ENCODE results near the gene TRAF7.
"Not testable (repeated sequence)": the region's sequence is repeated elsewhere in the genome, so short reads cannot be mapped to it uniquely, and the experiment has no call there.

Gene TRAF7

DNA sequence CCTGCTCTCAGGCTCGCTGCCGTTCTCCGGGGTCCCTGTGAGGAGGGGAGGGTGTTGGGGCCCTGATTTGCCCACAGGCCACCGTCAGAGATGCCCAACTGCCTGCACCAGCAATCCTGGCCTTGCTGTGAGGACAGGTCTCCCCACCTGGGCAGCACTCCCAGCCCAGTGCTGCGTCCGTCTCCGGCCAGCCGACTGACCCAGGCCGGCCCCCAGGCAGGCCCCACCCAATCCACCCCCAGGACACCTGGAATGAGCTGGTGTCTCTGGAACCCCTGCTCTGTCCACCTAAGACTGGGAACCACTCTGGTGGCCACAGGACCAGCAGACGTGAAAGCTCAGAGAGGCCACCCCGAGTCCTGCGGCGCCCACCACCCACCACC lies 40.0 kb upstream of the TRAF7 start:
- Mint-ChIP-seq H3K27me3 (no peaks in the 10 kb centered on the region), H3K4me3 (no peak overlapping the region), H3K36me3 (peaks cover 2% of the 10 kb centered on the region), H3K27ac (no peak overlapping the region), H3K9me3 (no peaks in the 10 kb centered on the region), H3K4me1 (no peaks in the 10 kb centered on the region)
- CTCF ChIA-PET = no interaction called here
- no peak for DNase-seq

DNA sequence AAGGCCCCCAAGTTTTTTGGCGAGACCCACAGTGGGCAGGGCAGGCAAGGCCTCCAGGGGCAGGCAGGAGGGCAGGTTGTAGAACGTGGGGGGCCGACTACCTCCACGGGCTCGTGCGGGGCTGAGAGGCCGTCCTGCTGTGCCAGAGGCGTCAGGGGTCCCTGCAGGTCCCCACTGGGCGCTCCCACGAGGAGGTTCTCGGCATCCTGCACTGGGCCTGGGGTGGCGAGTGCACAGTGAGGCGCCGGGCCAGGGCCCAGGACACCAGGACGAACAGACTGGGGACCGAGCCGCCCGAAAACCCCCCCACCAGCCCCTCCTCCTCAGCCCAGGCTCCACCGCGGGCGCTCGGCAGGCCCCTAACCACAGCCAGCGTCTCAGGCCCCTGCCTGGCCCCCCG lies 39.2 kb upstream of the TRAF7 start:
- H3K27ac Mint-ChIP-seq, H3K9me3 Mint-ChIP-seq, H3K36me3 Mint-ChIP-seq, H3K27me3 Mint-ChIP-seq, H3K4me3 Mint-ChIP-seq, CTCF ChIA-PET, H3K4me1 Mint-ChIP-seq, DNase-seq: not testable (repeated sequence)

DNA sequence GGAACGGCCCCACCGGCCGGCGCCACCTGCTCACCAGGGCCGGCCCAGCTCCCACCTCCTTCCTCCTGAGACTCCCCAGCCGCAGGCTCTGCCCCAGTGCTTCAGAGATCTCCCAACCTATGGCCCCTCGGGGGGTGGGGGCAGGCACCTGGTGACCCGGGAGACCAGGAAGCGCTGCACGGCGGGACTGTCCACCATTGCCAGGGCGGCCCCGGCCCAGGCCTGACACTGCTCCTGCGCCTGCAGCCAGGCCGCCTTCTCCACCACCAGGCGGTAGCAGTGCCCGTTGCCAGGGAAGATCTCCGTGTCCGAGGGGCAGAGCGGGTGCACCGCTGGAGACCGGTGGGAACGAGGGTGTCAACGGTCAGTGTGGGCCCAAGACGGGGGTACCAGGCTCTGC lies 38.2 kb upstream of the TRAF7 start:
- H3K4me3 Mint-ChIP-seq, H3K27me3 Mint-ChIP-seq, CTCF ChIA-PET, H3K9me3 Mint-ChIP-seq, H3K27ac Mint-ChIP-seq, DNase-seq, H3K36me3 Mint-ChIP-seq, H3K4me1 Mint-ChIP-seq: not testable (repeated sequence)

DNA sequence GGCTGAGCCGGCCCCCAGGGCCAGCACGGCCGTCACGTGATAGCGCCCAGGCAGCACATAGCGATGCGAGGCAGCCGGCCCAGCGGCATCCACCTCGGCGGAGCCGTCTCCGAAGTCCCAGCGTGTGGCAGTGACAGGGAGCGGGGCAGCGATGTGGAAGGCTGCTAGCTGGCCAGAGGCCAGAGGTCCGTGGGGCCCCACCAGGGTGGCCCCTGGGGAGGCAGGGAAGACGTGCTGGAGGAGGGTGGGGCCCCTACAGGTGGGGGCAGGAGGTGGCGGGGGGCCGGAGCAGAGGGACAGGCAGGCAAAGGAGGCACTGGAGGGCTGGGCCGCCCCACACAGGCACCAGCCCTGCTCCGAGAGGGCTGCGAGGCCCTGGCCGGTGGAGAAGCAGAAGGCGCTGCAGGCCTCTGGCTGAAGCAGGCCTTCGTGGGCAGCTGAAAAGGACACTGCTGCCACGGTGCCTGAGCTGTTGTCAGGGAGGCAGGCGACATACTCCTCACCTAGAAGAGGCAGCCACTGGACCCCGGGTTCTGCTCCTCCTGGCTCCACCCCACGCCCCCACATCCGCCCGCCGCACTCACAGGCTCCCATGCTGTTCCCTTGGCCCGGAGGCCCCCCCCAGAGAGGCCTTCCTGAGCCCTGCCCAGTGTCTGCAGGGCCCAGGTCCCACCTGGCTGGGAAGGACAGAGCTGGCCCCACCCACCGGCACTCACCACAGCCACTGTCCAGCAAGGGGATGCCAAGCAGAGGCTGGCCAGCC lies 37.4 kb upstream of the TRAF7 start:
- DNase-seq, H3K4me3 Mint-ChIP-seq, H3K36me3 Mint-ChIP-seq, H3K27me3 Mint-ChIP-seq, CTCF ChIA-PET, H3K27ac Mint-ChIP-seq, H3K9me3 Mint-ChIP-seq, H3K4me1 Mint-ChIP-seq: not testable (repeated sequence)

DNA sequence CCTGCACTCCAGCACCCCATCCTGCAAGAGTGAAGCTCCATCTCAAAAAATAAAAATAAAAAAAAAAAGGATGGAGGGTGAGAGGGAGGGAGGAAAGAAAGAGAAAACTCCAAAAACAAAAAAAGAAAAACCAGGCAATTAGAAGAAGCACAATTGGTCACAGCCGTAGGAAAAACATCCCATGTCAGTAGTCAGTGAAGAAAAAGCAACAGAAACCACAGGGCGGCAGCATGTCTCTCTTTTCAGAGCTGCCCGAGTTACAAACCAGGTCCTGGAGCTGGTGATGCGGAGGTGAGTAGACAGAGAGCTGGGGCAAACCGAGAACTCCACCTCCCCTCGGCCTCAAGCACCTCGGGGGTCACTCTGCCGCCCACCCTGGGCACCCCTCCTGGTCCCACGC lies 34.3 kb upstream of the TRAF7 start:
- H3K9me3 Mint-ChIP-seq, H3K27me3 Mint-ChIP-seq, H3K36me3 Mint-ChIP-seq, H3K4me3 Mint-ChIP-seq, H3K27ac Mint-ChIP-seq, H3K4me1 Mint-ChIP-seq: not testable (repeated sequence)
- CTCF ChIA-PET = interaction anchor here (1.0 to 1.3 kb wide), 2 partner anchors 19 to 380 kb away, joined by 4 to 8 read pairs; no protein-coding TSS in a partner anchor
- DNase-seq = peak; percentile 44

DNA sequence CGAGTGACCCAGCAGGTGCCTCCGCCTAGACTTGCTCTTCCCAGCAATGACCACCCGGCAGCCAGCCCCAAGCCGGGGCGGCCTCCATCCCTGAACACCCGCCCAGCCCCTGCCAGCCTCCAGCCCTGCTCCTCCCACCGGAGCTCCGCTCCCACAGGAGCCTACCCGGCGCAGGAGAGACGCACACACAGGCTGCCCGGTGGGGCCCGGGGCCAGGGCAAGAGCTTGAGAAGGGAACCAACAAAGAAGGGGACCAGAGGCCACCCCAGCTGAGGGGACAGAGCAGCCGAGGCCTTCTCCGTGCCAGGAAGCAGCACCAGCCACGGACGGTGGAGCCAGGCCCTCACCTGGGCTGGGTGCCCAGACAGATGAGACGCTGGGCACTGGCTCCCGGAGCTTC lies 33.7 kb upstream of the TRAF7 start:
- no peak overlapping the region for H3K27ac Mint-ChIP-seq
- no peak overlapping the region for H3K4me3 Mint-ChIP-seq
- CTCF ChIA-PET = interaction anchor here (1.0 to 1.3 kb wide), 2 partner anchors 19 to 380 kb away, joined by 4 to 8 read pairs; no protein-coding TSS in a partner anchor
- no peaks in the 10 kb centered on the region for H3K9me3 Mint-ChIP-seq
- no peaks in the 10 kb centered on the region for H3K36me3 Mint-ChIP-seq
- H3K4me1 Mint-ChIP-seq = peaks cover 2% of the 10 kb centered on the region
- no peaks in the 10 kb centered on the region for H3K27me3 Mint-ChIP-seq
- no peak for DNase-seq

DNA sequence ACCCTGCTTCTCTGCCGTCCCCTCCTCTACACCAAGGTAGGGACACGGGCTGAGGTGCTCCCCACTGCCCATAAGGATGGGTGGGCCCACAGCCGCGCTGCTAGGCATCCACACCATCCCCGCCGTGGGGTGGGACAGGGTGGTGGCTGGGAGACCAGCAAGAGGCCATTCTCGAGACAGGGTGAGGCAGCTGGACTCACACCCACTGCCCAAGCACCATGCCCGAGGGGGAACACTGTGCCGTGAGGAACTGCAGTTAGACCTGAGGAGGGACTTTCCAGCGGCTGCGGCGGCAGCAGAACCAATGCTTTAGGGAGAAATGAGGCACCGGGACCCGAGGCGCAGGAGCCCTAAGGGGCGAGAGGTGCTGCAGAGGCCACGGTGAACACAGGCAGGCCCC lies 33.2 kb upstream of the TRAF7 start:
- Mint-ChIP-seq H3K27ac (no peak overlapping the region), H3K4me3 (no peak overlapping the region), H3K27me3 (no peaks in the 10 kb centered on the region), H3K4me1 (peaks cover 5% of the 10 kb centered on the region), H3K36me3 (no peaks in the 10 kb centered on the region), H3K9me3 (no peaks in the 10 kb centered on the region)
- no peak for DNase-seq
- CTCF ChIA-PET = interaction anchor here (1.3 kb wide), 1 partner anchor 18 kb away, joined by 8 read pairs; no protein-coding TSS in a partner anchor

DNA sequence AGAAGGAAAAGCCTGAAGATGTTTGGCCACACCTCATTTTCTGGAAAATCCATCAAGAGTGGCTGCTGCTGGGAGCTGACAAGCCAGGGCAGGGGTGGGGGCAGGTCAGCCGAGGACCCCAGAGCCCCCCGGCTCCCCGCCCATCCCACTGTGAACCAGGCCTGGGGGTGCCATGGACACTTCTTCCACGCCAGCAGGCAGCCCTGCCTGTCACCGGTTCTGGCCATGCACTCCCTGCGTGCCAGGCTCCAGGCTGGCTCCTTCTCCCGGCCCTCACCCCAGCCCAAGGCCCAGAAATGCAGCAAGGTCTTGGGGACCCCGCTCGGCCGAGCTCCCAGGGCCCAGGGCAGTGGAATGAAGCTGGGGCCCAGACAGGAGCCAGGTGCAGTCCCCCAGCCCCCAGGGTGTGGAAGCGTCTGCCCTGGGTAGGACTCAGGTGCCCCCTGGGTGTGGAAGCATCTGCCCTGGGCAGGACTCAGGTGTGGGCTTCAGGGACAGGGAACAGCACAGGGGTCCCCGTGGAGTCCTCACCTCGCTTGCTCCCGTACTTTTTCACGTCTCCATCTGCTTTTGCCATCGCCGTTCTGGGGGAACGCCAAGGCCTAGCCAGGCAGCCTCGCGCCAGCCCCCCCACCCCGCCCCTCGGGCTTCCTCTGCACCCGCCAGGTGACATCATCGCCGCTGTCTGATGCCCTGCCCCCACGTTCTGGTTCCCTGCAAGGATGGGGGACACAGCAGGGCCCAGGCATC lies 32.5 kb upstream of the TRAF7 start:
- H3K36me3 Mint-ChIP-seq, H3K27me3 Mint-ChIP-seq, H3K4me3 Mint-ChIP-seq, CTCF ChIA-PET, H3K4me1 Mint-ChIP-seq, DNase-seq, H3K9me3 Mint-ChIP-seq, H3K27ac Mint-ChIP-seq: not testable (repeated sequence)

DNA sequence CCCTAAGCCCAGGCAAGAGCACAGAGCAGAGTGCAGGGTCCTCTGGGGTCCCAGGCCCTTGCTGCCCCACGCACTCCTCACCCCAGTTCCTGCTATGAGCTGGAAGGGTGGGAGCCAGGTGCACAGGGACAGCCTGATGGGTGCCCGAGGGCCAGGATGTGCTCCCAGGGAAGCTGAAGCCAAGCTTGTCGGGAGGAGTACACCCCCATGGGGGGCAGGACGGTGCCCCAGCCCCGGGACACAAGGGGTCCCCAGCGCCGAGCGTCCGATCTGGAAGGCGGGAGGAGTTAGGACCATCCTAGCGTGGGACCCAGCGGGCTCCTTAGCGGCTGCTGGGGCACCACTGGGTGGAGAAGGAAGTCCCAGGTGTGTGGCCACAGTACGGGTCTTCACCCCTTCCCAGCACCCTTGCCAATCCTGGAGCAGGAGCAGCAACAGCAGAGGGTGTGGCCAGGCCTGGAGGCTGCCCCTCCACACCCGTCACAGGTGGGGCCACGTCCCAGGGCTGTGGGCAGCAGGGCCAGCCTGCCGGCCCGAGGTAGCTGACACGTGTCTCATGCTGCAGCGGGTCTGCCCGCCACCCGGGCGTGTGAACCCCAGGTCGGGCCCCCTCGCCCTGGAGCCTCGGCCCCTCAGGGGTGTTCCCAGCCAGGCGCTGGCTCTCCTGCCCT lies 31.7 kb upstream of the TRAF7 start:
- H3K27ac Mint-ChIP-seq, H3K4me3 Mint-ChIP-seq, DNase-seq, H3K36me3 Mint-ChIP-seq, H3K27me3 Mint-ChIP-seq, H3K9me3 Mint-ChIP-seq, CTCF ChIA-PET, H3K4me1 Mint-ChIP-seq: not testable (repeated sequence)

DNA sequence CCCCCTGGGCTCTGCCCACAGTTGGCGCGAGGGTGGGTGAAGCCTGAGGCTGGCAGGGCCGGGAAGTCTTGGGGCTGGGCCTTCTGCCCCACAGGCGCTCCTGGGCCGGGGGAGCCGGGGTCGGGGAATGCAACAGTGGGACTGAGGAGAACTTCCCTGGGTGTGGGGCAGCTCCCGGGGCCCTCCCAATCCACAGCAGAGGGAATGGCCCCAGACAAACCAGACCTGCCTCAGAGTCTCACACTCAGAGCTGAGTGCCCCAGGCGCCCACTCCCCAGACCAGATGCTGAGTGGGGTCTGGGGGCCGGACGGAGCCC lies 31.2 kb upstream of the TRAF7 start:
- H3K4me1 Mint-ChIP-seq, DNase-seq, H3K36me3 Mint-ChIP-seq, H3K27me3 Mint-ChIP-seq, CTCF ChIA-PET, H3K4me3 Mint-ChIP-seq, H3K27ac Mint-ChIP-seq, H3K9me3 Mint-ChIP-seq: not testable (repeated sequence)

DNA sequence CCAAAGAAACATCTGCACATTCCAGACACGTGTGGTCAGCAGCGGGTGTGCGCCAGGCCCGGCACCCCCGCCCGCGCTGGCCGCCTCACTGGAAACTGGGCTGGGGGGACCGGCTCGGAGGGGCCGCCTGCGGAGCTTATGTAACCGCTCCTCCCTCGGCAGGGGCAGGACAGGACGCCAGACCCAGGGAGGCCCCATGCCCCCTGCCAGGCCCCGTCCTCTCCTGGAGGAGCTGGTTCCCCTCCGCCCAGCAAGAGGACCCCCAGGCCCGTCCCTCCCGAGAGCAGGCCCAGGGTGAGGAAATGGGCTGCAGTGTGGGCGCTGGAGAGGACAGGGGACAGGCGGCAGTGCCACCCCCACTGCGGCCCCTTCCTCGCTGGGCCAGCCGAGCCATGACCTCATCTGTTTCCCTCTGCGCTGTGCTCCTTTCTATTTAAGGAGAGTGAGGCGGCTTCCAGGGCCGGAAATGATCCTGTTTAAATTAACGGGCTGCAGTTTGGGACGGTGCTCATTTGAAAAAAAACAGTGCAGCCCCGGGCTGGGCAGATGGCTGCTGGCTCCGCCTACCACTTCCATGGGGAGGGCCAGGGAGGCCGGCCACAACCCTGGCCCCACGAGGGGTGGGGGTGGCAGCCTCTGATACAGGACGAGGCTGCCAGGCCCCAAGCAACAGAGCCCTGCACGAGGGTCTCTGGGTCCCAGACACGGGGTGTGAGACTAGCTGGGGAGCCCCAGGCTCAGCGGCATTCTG lies 30.7 kb upstream of the TRAF7 start:
- H3K36me3 Mint-ChIP-seq, H3K4me1 Mint-ChIP-seq, H3K4me3 Mint-ChIP-seq, H3K9me3 Mint-ChIP-seq, H3K27me3 Mint-ChIP-seq, CTCF ChIA-PET, DNase-seq, H3K27ac Mint-ChIP-seq: not testable (repeated sequence)

DNA sequence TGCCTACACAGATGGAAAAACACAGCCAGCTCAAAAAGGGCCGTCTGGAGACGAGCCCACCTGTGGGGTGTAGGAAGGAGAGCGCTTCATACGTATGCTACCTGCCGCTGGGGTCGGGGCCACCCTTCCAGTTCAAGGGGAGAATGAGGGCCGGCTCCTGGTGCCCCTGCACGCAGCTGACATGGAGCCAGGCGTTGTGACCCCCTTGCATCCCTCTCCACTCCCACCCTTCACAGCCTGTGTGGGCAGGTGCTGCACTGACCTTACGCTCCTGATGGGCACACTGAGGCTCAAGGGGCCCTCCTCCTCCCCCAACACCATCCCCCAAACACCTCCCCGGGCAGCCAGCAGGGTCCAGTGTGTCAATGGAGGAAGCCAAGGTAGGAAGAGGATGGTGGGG lies 30.0 kb upstream of the TRAF7 start:
- H3K27ac Mint-ChIP-seq, CTCF ChIA-PET, DNase-seq, H3K4me1 Mint-ChIP-seq, H3K27me3 Mint-ChIP-seq, H3K4me3 Mint-ChIP-seq, H3K36me3 Mint-ChIP-seq, H3K9me3 Mint-ChIP-seq: not testable (repeated sequence)

DNA sequence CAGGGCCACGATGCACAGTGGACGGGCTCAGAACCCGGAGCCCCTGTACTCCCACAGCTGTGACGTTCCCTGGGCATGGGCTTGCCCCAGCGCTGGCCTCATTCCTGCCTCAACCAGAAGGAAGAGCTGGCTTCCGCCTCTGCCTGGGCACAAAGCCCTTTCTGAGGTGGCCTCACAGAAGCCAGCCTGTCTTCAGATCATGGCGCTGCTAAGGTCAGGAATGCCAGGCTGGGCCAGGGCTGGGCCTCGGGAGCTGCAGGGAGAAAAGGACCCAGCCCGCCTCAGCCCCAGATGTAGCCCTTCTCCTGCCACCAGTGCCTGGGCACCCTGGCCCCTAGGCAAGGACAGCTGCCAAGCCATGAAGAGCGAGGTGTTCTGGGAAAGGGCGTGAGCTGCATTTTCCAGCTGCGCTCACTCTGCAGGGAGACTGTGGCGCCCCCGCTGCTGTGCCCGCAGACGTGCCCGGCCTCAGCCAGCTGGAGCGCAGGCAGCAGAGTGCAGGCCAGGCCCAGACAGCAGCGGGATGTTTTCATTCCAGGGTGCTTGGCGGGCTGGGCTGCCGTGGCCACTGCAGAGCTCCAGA lies 29.3 kb upstream of the TRAF7 start:
- DNase-seq, H3K27me3 Mint-ChIP-seq, H3K4me1 Mint-ChIP-seq, H3K36me3 Mint-ChIP-seq, H3K4me3 Mint-ChIP-seq, H3K9me3 Mint-ChIP-seq, H3K27ac Mint-ChIP-seq, CTCF ChIA-PET: not testable (repeated sequence)

DNA sequence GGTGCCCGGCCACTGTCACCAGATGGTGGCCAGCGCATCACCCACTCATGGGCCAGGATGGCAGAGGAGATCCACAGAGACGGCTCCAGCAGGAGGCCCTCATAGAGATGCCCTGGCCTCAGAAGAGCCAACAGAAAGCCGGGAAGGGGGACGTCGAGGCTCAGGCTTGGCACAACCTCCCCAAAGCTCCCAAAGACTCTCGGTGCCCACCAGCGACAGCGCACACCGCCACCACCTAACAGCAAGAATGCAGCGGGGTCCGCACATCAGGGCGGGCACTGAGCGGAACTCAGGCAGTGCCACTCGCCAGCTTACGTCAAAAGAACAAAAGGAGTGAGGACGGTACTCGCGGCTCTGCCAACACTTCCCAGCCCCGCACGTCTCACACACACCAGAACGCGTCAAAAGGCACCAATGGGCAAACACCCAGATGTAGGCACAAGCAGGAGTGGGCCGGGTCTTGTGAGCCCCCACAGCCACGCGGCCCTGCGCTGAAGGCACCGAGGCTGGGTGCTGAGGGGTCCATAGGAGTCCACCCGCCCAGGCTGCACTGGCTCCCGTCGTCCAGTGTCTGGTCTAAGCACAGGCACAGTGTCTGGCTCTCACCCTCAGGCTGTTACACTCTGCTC lies 28.5 kb upstream of the TRAF7 start:
- H3K36me3 Mint-ChIP-seq, H3K4me3 Mint-ChIP-seq, H3K4me1 Mint-ChIP-seq, CTCF ChIA-PET, DNase-seq, H3K9me3 Mint-ChIP-seq, H3K27me3 Mint-ChIP-seq, H3K27ac Mint-ChIP-seq: not testable (repeated sequence)
